SU-DHL-6 (cell line): ENCODE measurements around the gene IGSF8.

Source experiments
- EZH2phosphoT487 ChIP-seq: fragments of 200-600 bp; sonication (generic), shearing (Covaris generic); conservative IDR thresholded peaks from 2 replicates; pipeline ENCODE4 v1.6.1; 2018; ENCODE audit warnings: mild to moderate bottlenecking, antibody characterized with exemption, low read length, moderate library complexity, mixed read lengths
- TF ChIP-seq, protein P1 (sequence below): fragments of 200-600 bp; sonication (generic); IDR thresholded peaks from one replicate; pipeline ENCODE4 v1.5.1; 2017; ENCODE audit warnings: antibody characterized with exemption, mild to moderate bottlenecking, low read length, moderate library complexity; ENCODE audit not compliant: insufficient read depth, poor library complexity, severe bottlenecking

DNA sequence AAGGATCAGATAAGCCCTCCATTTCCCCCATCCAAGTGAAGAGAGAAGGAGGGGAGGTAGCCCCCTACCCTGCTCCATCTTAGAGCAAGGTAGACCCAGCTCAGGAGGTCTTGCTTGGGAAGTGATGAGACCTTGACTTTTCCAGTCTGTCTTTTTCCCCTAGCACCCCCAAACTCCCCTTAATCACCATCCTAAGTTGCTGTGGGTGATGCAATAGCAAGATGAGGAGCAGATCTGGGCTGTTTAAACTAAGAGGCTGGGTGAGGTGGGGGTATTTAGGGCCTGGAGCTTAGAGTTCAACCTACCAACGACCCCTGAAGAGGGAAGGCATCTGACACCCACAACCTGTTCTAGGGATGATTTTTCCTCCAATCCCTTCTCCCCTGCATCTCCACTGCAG, 18.9 kb upstream of the IGSF8 start:
- TF ChIP-seq, protein P1, sequence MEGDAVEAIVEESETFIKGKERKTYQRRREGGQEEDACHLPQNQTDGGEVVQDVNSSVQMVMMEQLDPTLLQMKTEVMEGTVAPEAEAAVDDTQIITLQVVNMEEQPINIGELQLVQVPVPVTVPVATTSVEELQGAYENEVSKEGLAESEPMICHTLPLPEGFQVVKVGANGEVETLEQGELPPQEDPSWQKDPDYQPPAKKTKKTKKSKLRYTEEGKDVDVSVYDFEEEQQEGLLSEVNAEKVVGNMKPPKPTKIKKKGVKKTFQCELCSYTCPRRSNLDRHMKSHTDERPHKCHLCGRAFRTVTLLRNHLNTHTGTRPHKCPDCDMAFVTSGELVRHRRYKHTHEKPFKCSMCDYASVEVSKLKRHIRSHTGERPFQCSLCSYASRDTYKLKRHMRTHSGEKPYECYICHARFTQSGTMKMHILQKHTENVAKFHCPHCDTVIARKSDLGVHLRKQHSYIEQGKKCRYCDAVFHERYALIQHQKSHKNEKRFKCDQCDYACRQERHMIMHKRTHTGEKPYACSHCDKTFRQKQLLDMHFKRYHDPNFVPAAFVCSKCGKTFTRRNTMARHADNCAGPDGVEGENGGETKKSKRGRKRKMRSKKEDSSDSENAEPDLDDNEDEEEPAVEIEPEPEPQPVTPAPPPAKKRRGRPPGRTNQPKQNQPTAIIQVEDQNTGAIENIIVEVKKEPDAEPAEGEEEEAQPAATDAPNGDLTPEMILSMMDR = no peak
- TF ChIP-seq EZH2phosphoT487 = no peak
